ENCODE data around the gene CYP27C1. TPM values are rescaled to one million over a fixed set of nuclear protein-coding genes. Genes with fewer than 3 reads are reported as not detected.

Gene CYP27C1
- total and polyA plus RNA-seq, 4 donors: 0.02 to 0.14 (median 0.07) TPM

DNA sequence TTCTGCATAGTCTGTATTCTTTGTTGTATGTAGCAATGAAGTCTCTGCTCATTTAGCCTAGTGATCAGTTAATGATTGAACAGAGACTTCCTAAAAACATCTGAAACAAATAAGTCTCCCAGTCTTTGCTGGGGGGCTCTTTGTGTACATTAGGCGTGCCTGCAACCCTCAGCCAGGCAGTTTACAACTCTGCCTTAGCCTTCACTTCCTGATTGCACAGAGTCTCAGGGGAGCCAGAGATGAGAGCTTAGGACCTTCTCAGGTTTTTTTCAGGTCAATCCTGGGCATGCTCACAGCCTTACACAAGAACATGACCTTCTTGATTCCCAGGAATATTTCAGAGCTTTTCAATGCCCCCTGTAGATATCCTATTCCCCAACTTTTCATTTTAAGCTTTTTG lies 69.1 kb downstream of the CYP27C1 start:
- no peak overlapping the region for H3K4me3 ChIP-seq (ENCODE audit: low read depth in 1 of 3, low read length in 3 of 3)
- 92% methylated on average over 1 of the region's 1 CpG for WGBS
- TF ChIP-seq ZBTB33 (IDR thresholded peaks at IDR 0.05): no peak
- no peak for TF ChIP-seq HNF4G (IDR thresholded peaks at IDR 0.05)
- TF ChIP-seq MAX (IDR thresholded peaks at IDR 0.05): no peak
- no peak for TF ChIP-seq SP1 (IDR thresholded peaks at IDR 0.05)
- TF ChIP-seq NR2F2 (IDR thresholded peaks at IDR 0.05): no peak
- no peak for TF ChIP-seq RXRA (IDR thresholded peaks at IDR 0.05)
- no peak for TF ChIP-seq FOXA2 (IDR thresholded peaks at IDR 0.05)
- no peak for TF ChIP-seq GABPA (IDR thresholded peaks at IDR 0.05 in 1 of 2, conservative IDR thresholded peaks at IDR 0.05 in 1 of 2)
- TF ChIP-seq, protein P1, sequence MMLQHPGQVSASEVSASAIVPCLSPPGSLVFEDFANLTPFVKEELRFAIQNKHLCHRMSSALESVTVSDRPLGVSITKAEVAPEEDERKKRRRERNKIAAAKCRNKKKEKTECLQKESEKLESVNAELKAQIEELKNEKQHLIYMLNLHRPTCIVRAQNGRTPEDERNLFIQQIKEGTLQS (IDR thresholded peaks at IDR 0.05): no peak
- no peak for TF ChIP-seq FOXA1 (IDR thresholded peaks at IDR 0.05)
- TF ChIP-seq EGR1 (IDR thresholded peaks at IDR 0.05; ENCODE audit: low read depth in 2 of 2): no peak
- no peak overlapping the region for H3K27ac ChIP-seq (ENCODE audit: low read depth in 1 of 2, low read length in 2 of 2)
- no peak overlapping the region for H3K9ac ChIP-seq (ENCODE audit: low read depth in 1 of 2, low read length in 2 of 2)
- no peak for DNase-seq (ENCODE audit: low spot score)
- H3K27me3 ChIP-seq (ENCODE audit: control insufficient read depth in 4 of 4, insufficient read depth in 4 of 4, low read length in 3 of 4): no peaks in the 10 kb centered on the region
- H3K9me3 ChIP-seq (ENCODE audit: control insufficient read depth in 4 of 4, low read length in 3 of 4): peaks cover 0 to 2% (median 0%) of the 10 kb centered on the region in 4 donors
- H3K4me1 ChIP-seq (ENCODE audit: control insufficient read depth in 4 of 4, insufficient read depth in 4 of 4, low read length in 3 of 4): no peaks in the 10 kb centered on the region
- H3K36me3 ChIP-seq (ENCODE audit: control insufficient read depth in 4 of 4, insufficient read depth in 3 of 4, low read depth in 1 of 4, low read length in 3 of 4): no peaks in the 10 kb centered on the region

GRCh38 chr2:127149384-127149783 lies 70.7 kb downstream of the CYP27C1 start:
- DNase-seq (ENCODE audit: low spot score): no peak
- 92% methylated on average over 4 of the region's 4 CpGs for WGBS
- Histone ChIP-seq H3K4me1 (ENCODE audit: control insufficient read depth in 4 of 4, insufficient read depth in 4 of 4, low read length in 3 of 4) (no peaks in the 10 kb centered on the region), H3K4me3 (ENCODE audit: low read depth in 1 of 3, low read length in 3 of 3) (no peak overlapping the region), H3K9ac (ENCODE audit: low read depth in 1 of 2, low read length in 2 of 2) (no peak overlapping the region), H3K9me3 (ENCODE audit: control insufficient read depth in 4 of 4, low read length in 3 of 4) (peaks cover 0 to 2% (median 0%) of the 10 kb centered on the region in 4 donors), H3K27ac (ENCODE audit: low read depth in 1 of 2, low read length in 2 of 2) (no peak overlapping the region), H3K36me3 (ENCODE audit: control insufficient read depth in 4 of 4, insufficient read depth in 3 of 4, low read depth in 1 of 4, low read length in 3 of 4) (no peaks in the 10 kb centered on the region), H3K27me3 (ENCODE audit: control insufficient read depth in 4 of 4, insufficient read depth in 4 of 4, low read length in 3 of 4) (no peaks in the 10 kb centered on the region)
- TF ChIP-seq NR2F2 (IDR thresholded peaks at IDR 0.05): no peak

DNA sequence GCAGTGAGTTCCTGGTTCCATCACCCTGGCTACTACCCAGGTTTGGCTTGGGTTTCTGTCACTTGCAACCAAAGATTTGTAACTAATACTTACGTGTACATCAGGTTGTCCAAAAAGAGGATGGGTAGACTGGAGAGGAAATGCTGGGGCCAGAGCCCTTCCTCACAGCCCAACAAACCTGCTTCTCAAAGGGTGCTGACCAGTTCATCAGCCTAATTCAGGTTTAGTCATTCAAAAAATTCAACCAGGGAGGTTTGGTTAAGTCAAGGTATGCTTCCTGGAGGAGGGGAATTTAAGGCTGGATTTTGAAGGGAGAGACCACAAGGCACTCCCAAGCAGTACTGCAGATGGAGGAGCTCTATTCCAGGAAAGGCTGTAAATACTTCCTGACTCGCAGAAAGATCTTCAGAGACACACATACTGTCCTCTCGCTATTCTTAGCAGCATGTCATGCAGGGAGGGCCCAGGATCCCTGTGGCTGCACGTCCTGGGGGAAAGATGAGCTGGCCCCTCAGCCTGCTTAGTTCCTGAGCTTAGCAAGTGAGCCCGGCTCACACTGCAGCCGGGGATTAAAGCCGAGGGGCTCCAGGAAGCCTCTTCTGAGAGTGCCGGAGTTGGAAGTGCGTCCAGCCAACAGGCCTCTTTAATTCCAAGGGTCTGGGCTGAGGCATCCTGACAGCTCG lies 73.1 kb downstream of the CYP27C1 start:
- H3K4me1 ChIP-seq (ENCODE audit: control insufficient read depth in 4 of 4, insufficient read depth in 4 of 4, low read length in 3 of 4): no peaks in the 10 kb centered on the region
- H3K4me3 ChIP-seq (ENCODE audit: low read depth in 1 of 3, low read length in 3 of 3): no peak overlapping the region
- no peaks in the 10 kb centered on the region for H3K36me3 ChIP-seq (ENCODE audit: control insufficient read depth in 4 of 4, insufficient read depth in 3 of 4, low read depth in 1 of 4, low read length in 3 of 4)
- WGBS: 90% methylated on average over 10 of the region's 10 CpGs
- no peaks in the 10 kb centered on the region for H3K27me3 ChIP-seq (ENCODE audit: control insufficient read depth in 4 of 4, insufficient read depth in 4 of 4, low read length in 3 of 4)
- peaks cover 0 to 2% (median 0%) of the 10 kb centered on the region in 4 donors for H3K9me3 ChIP-seq (ENCODE audit: control insufficient read depth in 4 of 4, low read length in 3 of 4)
- TF ChIP-seq YY1 (IDR thresholded peaks at IDR 0.05): no peak
- TF ChIP-seq NR2F2 (IDR thresholded peaks at IDR 0.05): no peak
- TF ChIP-seq, protein P1 (IDR thresholded peaks at IDR 0.05): no peak
- TF ChIP-seq RAD21 (IDR thresholded peaks at IDR 0.05): no peak
- TF ChIP-seq JUND (IDR thresholded peaks at IDR 0.05): no peak
- no peak for TF ChIP-seq FOXA1 (IDR thresholded peaks at IDR 0.05)
- TF ChIP-seq TAF1 (conservative IDR thresholded peaks at IDR 0.05): no peak
- no peak for TF ChIP-seq HNF4A (conservative IDR thresholded peaks at IDR 0.05)
- TF ChIP-seq FOXA2 (IDR thresholded peaks at IDR 0.05): no peak
- TF ChIP-seq EGR1 (IDR thresholded peaks at IDR 0.05; ENCODE audit: low read depth in 2 of 2): no peak
- H3K27ac ChIP-seq (ENCODE audit: low read depth in 1 of 2, low read length in 2 of 2): no peak overlapping the region
- H3K9ac ChIP-seq (ENCODE audit: low read depth in 1 of 2, low read length in 2 of 2): no peak overlapping the region
- DNase-seq (ENCODE audit: low spot score): no peak

Measured in liver (tissue), 9 donors.